Esophagus squamous epithelium (tissue), 5 donors: ENCODE results near the gene STAP2. TPM values are rescaled to one million over a fixed set of nuclear protein-coding genes. Genes with fewer than 3 reads are reported as not detected.
"Not testable (repeated sequence)": the region's sequence is repeated elsewhere in the genome, so short reads cannot be mapped to it uniquely, and the experiment has no call there.

Source experiments
- DNase-seq: peaks from one replicate; lab custom pipeline; 2025; lab: John Stamatoyannopoulos, UW
- H3K27ac ChIP-seq, 4 donors: fragments of 200-600 bp; sonication (generic); one replicate each; pipeline ENCODE4 v1.5.1; 2016 to 2019; ENCODE audit warnings: mild to moderate bottlenecking in 1 of 4
- H3K27me3 ChIP-seq, 4 donors: fragments of 200-600 bp; sonication (generic); 1 replicate in 3 of 4; 2 replicates in 1 of 4; pipeline versions ENCODE4 v1.5.1 to v1.6.0; 2017 to 2021; ENCODE audit warnings: antibody characterized with exemption in 1 of 4
- H3K36me3 ChIP-seq, 3 donors: fragments of 200-600 bp; sonication (generic); one replicate each; pipeline ENCODE4 v1.5.1; 2016 to 2019
- H3K4me1 ChIP-seq, 3 donors: fragments of 200-600 bp; sonication (generic); one replicate each; pipeline ENCODE4 v1.5.1; 2017 to 2019
- H3K4me3 ChIP-seq, 4 donors: fragments of 200-600 bp; sonication (generic); 1 replicate in 3 of 4; 2 replicates in 1 of 4; pipeline ENCODE4 v1.5.1; 2016 to 2019; ENCODE audit warnings: mild to moderate bottlenecking in 2 of 4, moderate library complexity in 1 of 4
- H3K9me3 ChIP-seq, 3 donors: fragments of 200-600 bp; sonication (generic); one replicate each; pipeline ENCODE4 v1.5.1; 2016 to 2019
- CTCF ChIP-seq, 6 experiments: fragments of 450-650 bp in 4 of 6; fragments of 200-600 bp in 2 of 6; sonication (generic) in 2 of 6; IDR thresholded peaks; one replicate each; pipeline ENCODE4 v1.5.1; 2016 to 2019; ENCODE audit warnings: antibody characterized with exemption in 6 of 6, mild to moderate bottlenecking in 4 of 6, moderate library complexity in 4 of 6
- POLR2A ChIP-seq, 4 donors: fragments of 450-650 bp; IDR thresholded peaks; one replicate each; pipeline ENCODE4 v1.6.1; 2017; ENCODE audit warnings: antibody characterized with exemption in 4 of 4, mild to moderate bottlenecking in 4 of 4, moderate library complexity in 3 of 4
- WGBS, 2 donors: methylation state at CpG; one replicate each; pipeline ENCODE4 v1.1.5; 2018; 5-methylcytosine and 5-hydroxymethylcytosine counted together
- intact Hi-C: fragments of 100-400 bp; cut with DNase I; formaldehyde crosslinking; loops from one replicate; pipeline ENCODE4 v1.15.0; 2022
- total RNA-seq, 4 donors: library from RNA; depleted of rRNA; stranded (reverse); fragments of >200 nt; gene quantifications; one replicate each; pipeline ENCODE4 v1.1.0, GENCODE V29; 2016
- donor health status: DM: yes; HTN: yes; CAD: no.

STAP2 gene
- total RNA-seq, 4 donors from 2014 or later = 61.4 to 131 (median 82.5) TPM

DNA sequence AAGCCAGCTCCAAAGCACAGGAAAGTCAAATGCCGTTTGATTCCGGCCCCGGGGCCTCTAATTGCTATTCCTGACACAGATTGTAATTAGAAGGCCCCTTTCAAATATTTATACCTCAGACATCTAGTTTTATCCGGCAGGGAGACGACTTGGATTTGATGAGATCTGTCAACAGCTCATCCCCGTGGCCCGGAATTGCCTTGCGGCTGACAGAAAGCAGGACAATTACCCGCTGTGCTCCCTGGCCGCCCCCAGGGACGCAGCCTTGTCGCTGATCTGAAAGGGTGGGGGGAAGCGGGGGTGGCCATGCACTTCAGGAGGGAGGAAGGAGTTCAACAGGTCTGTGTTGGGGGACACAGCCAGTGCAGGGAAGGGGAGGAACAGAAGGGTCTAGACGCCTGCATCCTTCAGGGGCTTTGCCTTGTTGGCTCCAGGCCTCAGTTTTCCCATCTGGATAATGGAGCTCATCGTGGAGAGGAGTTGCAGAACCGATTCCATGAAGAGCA lies 61.4 kb downstream of the STAP2 start:
- Histone ChIP-seq H3K9me3 (no peaks in the 10 kb centered on the region), H3K36me3 (peaks cover 0 to 4% (median 0%) of the 10 kb centered on the region in 3 donors), H3K27ac (no peak overlapping the region), H3K4me3 (no peak overlapping the region), H3K27me3 (peaks cover 10 to 54% (median 23%) of the 10 kb centered on the region in 4 donors), H3K4me1 (peaks cover 11 to 20% (median 12%) of the 10 kb centered on the region in 3 donors)
- TF ChIP-seq POLR2A (IDR thresholded peaks at IDR 0.05) (no peak), CTCF (IDR thresholded peaks at IDR 0.05) (no peak)
- DNase-seq = no peak
- 19 to 49% methylated on average over 4 to 8 of the region's 16 CpGs for WGBS, 2 donors
- intact Hi-C loops = no loop called here

- 71 to 85% methylated on average over 4 to 5 of the region's 6 CpGs for WGBS, 2 donors
- peaks cover 0 to 34% (median 0%) of the 10 kb centered on the region in 3 donors for H3K36me3 ChIP-seq
- DNase-seq, H3K27ac ChIP-seq, intact Hi-C loops, H3K4me3 ChIP-seq, H3K9me3 ChIP-seq: not testable (repeated sequence)
- peaks cover 6 to 24% (median 7%) of the 10 kb centered on the region in 4 donors for H3K27me3 ChIP-seq
- H3K4me1 ChIP-seq = peaks cover 5 to 11% (median 7%) of the 10 kb centered on the region in 3 donors
Measured at GRCh38 chr19:4274321-4274686, 64.3 kb downstream of the STAP2 start.

Other genes starting within 250 kb of the STAP2 start
- gene MAP2K2, start 214.7 kb downstream of the STAP2 start, total RNA-seq = 100 to 1,000 TPM in 1 of 4 donors, 10 to 100 TPM in 3; 76.9 to 128 (median 93.8) TPM
- not detected for gene CREB3L3, start 185.2 kb downstream of the STAP2 start, total RNA-seq
- gene SIRT6, start 156.3 kb downstream of the STAP2 start, total RNA-seq = 10 to 100 TPM in 3 of 4 donors, 1 to 10 TPM in 1; 9.0 to 23.3 (median 18.3) TPM
- gene ANKRD24, start 156.1 kb downstream of the STAP2 start, total RNA-seq = 1 to 10 TPM in 1 of 4 donors, under 1 TPM in 3; 0.04 to 2.0 (median 0.44) TPM
- 1 to 10 TPM in 1 of 4 donors, under 1 TPM in 3; 0.27 to 5.0 (median 0.44) TPM for gene EBI3, start 109.3 kb downstream of the STAP2 start, total RNA-seq
- gene YJU2, start 91.7 kb downstream of the STAP2 start, total RNA-seq = 10 to 100 TPM; 18.5 to 33.0 (median 23.2) TPM
- not detected for gene SHD, start 59.6 kb downstream of the STAP2 start, total RNA-seq
- under 1 TPM in 3 of 4 donors, not detected in 1; 0.22 to 0.76 (median 0.38) TPM for gene TMIGD2, start 36.4 kb downstream of the STAP2 start, total RNA-seq
- under 1 TPM in 2 of 4 donors, not detected in 2; 0.18 to 0.61 TPM for gene FSD1, start 34.2 kb downstream of the STAP2 start, total RNA-seq
- 10 to 100 TPM in 1 of 4 donors, 1 to 10 TPM in 3; 2.5 to 11.1 (median 6.5) TPM for gene MPND, start 4.7 kb upstream of the STAP2 start, total RNA-seq
- gene SH3GL1, start 61.7 kb upstream of the STAP2 start, total RNA-seq = 100 to 1,000 TPM in 2 of 4 donors, 10 to 100 TPM in 2; 67.4 to 131 (median 91.2) TPM
- gene CHAF1A, start 63.8 kb upstream of the STAP2 start, total RNA-seq = 10 to 100 TPM in 3 of 4 donors, 1 to 10 TPM in 1; 7.6 to 20.9 (median 11.9) TPM
- gene UBXN6, start 119.0 kb upstream of the STAP2 start, total RNA-seq = 10 to 100 TPM; 40.7 to 72.9 (median 50.8) TPM
- gene HDGFL2, start 133.5 kb upstream of the STAP2 start, total RNA-seq = 10 to 100 TPM; 18.4 to 28.8 (median 20.5) TPM
- 1 to 10 TPM; 1.4 to 6.7 (median 2.4) TPM for gene PLIN4, start 179.7 kb upstream of the STAP2 start, total RNA-seq
- gene PLIN5, start 196.4 kb upstream of the STAP2 start, total RNA-seq = 10 to 100 TPM in 1 of 4 donors, 1 to 10 TPM in 3; 1.9 to 12.9 (median 5.2) TPM
- 10 to 100 TPM in 3 of 4 donors, 1 to 10 TPM in 1; 3.8 to 53.0 (median 21.1) TPM for gene LRG1, start 201.2 kb upstream of the STAP2 start, total RNA-seq
- 1 to 10 TPM in 2 of 4 donors, under 1 TPM in 2; 0.61 to 4.3 (median 1.8) TPM for gene SEMA6B, start 220.9 kb upstream of the STAP2 start, total RNA-seq